GM12873 (cell line): Measurements from ENCODE around the gene SMYD1.

ENCODE experiments used
- CTCF ChIP-seq: IDR thresholded peaks from 2 replicates; pipeline ENCODE4 v1.5.1; 2012; ENCODE audit warnings: low read depth, mild to moderate bottlenecking, moderate library complexity, low read length, control low read depth; ENCODE audit not compliant: insufficient read depth; ENCODE audit errors: missing control alignments

Gene SMYD1

GRCh38 chr2:88059979-88060906, 7.4 kb upstream of the SMYD1 start:
- TF ChIP-seq CTCF = peak; percentile 80

- no peak for TF ChIP-seq CTCF
Measured at GRCh38 chr2:88060907-88061275, 6.7 kb upstream of the SMYD1 start.

- no peak for TF ChIP-seq CTCF
Measured at GRCh38 chr2:88061295-88061694, 6.3 kb upstream of the SMYD1 start.

- no peak for TF ChIP-seq CTCF
Measured at GRCh38 chr2:88066543-88066942, 1.1 kb upstream of the SMYD1 start.

GRCh38 chr2:88067189-88067588, 436 bp upstream of the SMYD1 start:
- no peak for TF ChIP-seq CTCF

- no peak for TF ChIP-seq CTCF
Measured at GRCh38 chr2:88068044-88068443, 419 bp downstream of the SMYD1 start.

- TF ChIP-seq CTCF = no peak
Measured at GRCh38 chr2:88069117-88069516, 1.5 kb downstream of the SMYD1 start.
